Activated naive CD8-positive, alpha-beta T cell treated with anti-CD3 and anti-CD28 coated beads, Interleukin-2, amount 10 ng/mL, durations not matched to agents 7 days and 5 days (primary cell): ENCODE results near the gene DAGLA. TPM values are rescaled to one million over a fixed set of nuclear protein-coding genes. Genes with fewer than 3 reads are reported as not detected.

Source experiments
- ATAC-seq: fragments of 150-1000 bp; cut with Tn5 transposase; one replicate; pipeline ENCODE4 v1.10.0; 2021; ENCODE audit warnings: low read depth, moderate library complexity
- POLR2A ChIA-PET: fragments of 350-600 bp; sonication (Branson Sonifier 250); formaldehyde crosslinking; loops from one replicate; lab custom pipeline; 2021; ENCODE audit warnings: antibody characterized with exemption; lab: Charles Lee
- DNase-seq: peaks from one replicate; pipeline ENCODE4 v3.0.0; 2021
- H3K27ac Mint-ChIP-seq: one replicate; pipeline ENCODE4 v1.8.0; 2022; ENCODE audit warnings: mild to moderate bottlenecking, mixed read lengths
- H3K27me3 Mint-ChIP-seq: one replicate; pipeline ENCODE4 v1.8.0; 2022; ENCODE audit warnings: mild to moderate bottlenecking, moderate library complexity, mixed read lengths
- H3K36me3 Mint-ChIP-seq: one replicate; pipeline ENCODE4 v1.8.0; 2021; ENCODE audit warnings: mild to moderate bottlenecking, mixed read lengths
- H3K4me1 Mint-ChIP-seq: one replicate; pipeline ENCODE4 v1.8.0; 2021; ENCODE audit warnings: mixed read lengths
- H3K4me3 Mint-ChIP-seq: one replicate; pipeline ENCODE4 v1.8.0; 2022; ENCODE audit warnings: mild to moderate bottlenecking, moderate library complexity, mixed read lengths
- H3K9me3 Mint-ChIP-seq: one replicate; pipeline ENCODE4 v1.8.0; 2021; ENCODE audit warnings: mixed read lengths
- total RNA-seq, 2 experiments: library from RNA; stranded (reverse); gene quantifications; one replicate each; pipeline ENCODE4 v1.2.3, GENCODE V29; 2021

Gene DAGLA
- total RNA-seq, 2 experiments from 2014 or later, result 0.08 to 0.14 TPM

- H3K27me3 Mint-ChIP-seq, result peaks cover 18% of the 10 kb centered on the region
- no peak overlapping the region for H3K27ac Mint-ChIP-seq
- peaks cover 2% of the 10 kb centered on the region for H3K4me1 Mint-ChIP-seq
- H3K36me3 Mint-ChIP-seq, result no peaks in the 10 kb centered on the region
- POLR2A ChIA-PET, result no interaction called here
- H3K9me3 Mint-ChIP-seq, result no peaks in the 10 kb centered on the region
- no peak for DNase-seq
- no peak for ATAC-seq
- no peak overlapping the region for H3K4me3 Mint-ChIP-seq
These were observed 67.7 kb downstream of the DAGLA start for GRCh38 chr11:61747967-61748285.

- no peak for ATAC-seq
- Mint-ChIP-seq H3K4me1 (peaks cover 2% of the 10 kb centered on the region), H3K9me3 (no peaks in the 10 kb centered on the region), H3K27me3 (peaks cover 31% of the 10 kb centered on the region), H3K27ac (no peak overlapping the region), H3K36me3 (no peaks in the 10 kb centered on the region), H3K4me3 (no peak overlapping the region)
- no peak for DNase-seq
- POLR2A ChIA-PET, result no interaction called here
These were observed 69.5 kb downstream of the DAGLA start for GRCh38 chr11:61749591-61750217.

- Mint-ChIP-seq H3K27me3 (peaks cover 31% of the 10 kb centered on the region), H3K4me1 (peaks cover 5% of the 10 kb centered on the region), H3K27ac (no peak overlapping the region), H3K9me3 (no peaks in the 10 kb centered on the region), H3K36me3 (no peaks in the 10 kb centered on the region), H3K4me3 (no peak overlapping the region)
- DNase-seq, result no peak
- POLR2A ChIA-PET, result no interaction called here
- no peak for ATAC-seq
These were observed 70.6 kb downstream of the DAGLA start for GRCh38 chr11:61750631-61751273.

GRCh38 chr11:61751384-61751783, 71.2 kb downstream of the DAGLA start:
- Mint-ChIP-seq H3K9me3 (no peaks in the 10 kb centered on the region), H3K4me1 (peaks cover 10% of the 10 kb centered on the region), H3K4me3 (no peak overlapping the region), H3K27me3 (peaks cover 31% of the 10 kb centered on the region), H3K36me3 (no peaks in the 10 kb centered on the region), H3K27ac (no peak overlapping the region)
- DNase-seq (no peak), ATAC-seq (no peak)
- POLR2A ChIA-PET, result no interaction called here

- peaks cover 31% of the 10 kb centered on the region for H3K27me3 Mint-ChIP-seq
- DNase-seq (peak; percentile 85), ATAC-seq (peak; percentile 84)
- no peaks in the 10 kb centered on the region for H3K36me3 Mint-ChIP-seq
- H3K4me1 Mint-ChIP-seq, result peaks cover 16% of the 10 kb centered on the region
- H3K9me3 Mint-ChIP-seq, result no peaks in the 10 kb centered on the region
- H3K27ac Mint-ChIP-seq, result no peak within 1 kb of the TSS
- POLR2A ChIA-PET, result interaction anchor here (1.1 kb wide), 1 partner anchor 40 kb away, joined by 4 read pairs; the partner anchor contains the start of genes FEN1 and TMEM258
- peak within 1 kb of the TSS; percentile 68 for H3K4me3 Mint-ChIP-seq
These were observed 72.1 kb downstream of the DAGLA start, which contains the start of gene MYRF for GRCh38 chr11:61752117-61752924. MYRF (plus strand) TSS chr11:61752636; CDS start chr11:61752745, 109 bp downstream.

- no peak for ATAC-seq
- H3K9me3 Mint-ChIP-seq, result no peaks in the 10 kb centered on the region
- POLR2A ChIA-PET, result interaction anchor here (1.1 kb wide), 1 partner anchor 40 kb away, joined by 4 read pairs; the partner anchor contains the start of genes FEN1 and TMEM258
These were observed 72.8 kb downstream of the DAGLA start for GRCh38 chr11:61752925-61753521.

GRCh38 chr11:61753672-61754071, 73.5 kb downstream of the DAGLA start:
- no peak for DNase-seq
- H3K27ac Mint-ChIP-seq, result no peak overlapping the region
- peaks cover 19% of the 10 kb centered on the region for H3K4me1 Mint-ChIP-seq
- H3K36me3 Mint-ChIP-seq, result no peaks in the 10 kb centered on the region
- H3K9me3 Mint-ChIP-seq, result no peaks in the 10 kb centered on the region
- peak overlapping the region; percentile 58 for H3K4me3 Mint-ChIP-seq
- no peak for ATAC-seq
- POLR2A ChIA-PET, result no interaction called here
- peaks cover 31% of the 10 kb centered on the region for H3K27me3 Mint-ChIP-seq

More at GRCh38 chr11:61752925-61753521, 72.8 kb downstream of the DAGLA start:
- Mint-ChIP-seq H3K4me3 (peak overlapping the region; percentile 58), H3K36me3 (no peaks in the 10 kb centered on the region), H3K27me3 (peaks cover 31% of the 10 kb centered on the region), H3K27ac (no peak overlapping the region), H3K4me1 (peaks cover 19% of the 10 kb centered on the region)
- DNase-seq, result no peak

- ATAC-seq (no peak), DNase-seq (no peak)
- no peak overlapping the region for H3K4me3 Mint-ChIP-seq
- no peaks in the 10 kb centered on the region for H3K9me3 Mint-ChIP-seq
- peak overlapping the region; percentile 71 for H3K27ac Mint-ChIP-seq
- POLR2A ChIA-PET, result no interaction called here
- H3K27me3 Mint-ChIP-seq, result peaks cover 27% of the 10 kb centered on the region
- H3K36me3 Mint-ChIP-seq, result no peaks in the 10 kb centered on the region
- H3K4me1 Mint-ChIP-seq, result peaks cover 19% of the 10 kb centered on the region
These were observed 74.6 kb downstream of the DAGLA start for GRCh38 chr11:61754534-61755482.

- H3K9me3 Mint-ChIP-seq, result no peaks in the 10 kb centered on the region
- peak overlapping the region; percentile 82 for H3K27ac Mint-ChIP-seq
- H3K4me3 Mint-ChIP-seq, result peak overlapping the region; percentile 52
- peaks cover 26% of the 10 kb centered on the region for H3K27me3 Mint-ChIP-seq
- H3K4me1 Mint-ChIP-seq, result peaks cover 19% of the 10 kb centered on the region
- no peak for DNase-seq
- ATAC-seq, result no peak
- no peaks in the 10 kb centered on the region for H3K36me3 Mint-ChIP-seq
- POLR2A ChIA-PET, result interaction anchor here (1.1 kb wide), 1 partner anchor 16 kb away, joined by 4 read pairs; no protein-coding TSS in a partner anchor
These were observed 75.9 kb downstream of the DAGLA start for GRCh38 chr11:61756147-61756451.

- H3K27ac Mint-ChIP-seq, result peak overlapping the region; percentile 82
- no peaks in the 10 kb centered on the region for H3K9me3 Mint-ChIP-seq
- peaks cover 19% of the 10 kb centered on the region for H3K4me1 Mint-ChIP-seq
- H3K27me3 Mint-ChIP-seq, result peaks cover 21% of the 10 kb centered on the region
- POLR2A ChIA-PET, result interaction anchor here (1.1 kb wide), 1 partner anchor 16 kb away, joined by 4 read pairs; no protein-coding TSS in a partner anchor
- ATAC-seq, result peak; percentile 79
- peak overlapping the region; percentile 52 for H3K4me3 Mint-ChIP-seq
- H3K36me3 Mint-ChIP-seq, result no peaks in the 10 kb centered on the region
- peak; percentile 51 for DNase-seq
These were observed 76.4 kb downstream of the DAGLA start for GRCh38 chr11:61756452-61757212.

GRCh38 chr11:61757213-61757862, 77.1 kb downstream of the DAGLA start:
- H3K4me1 Mint-ChIP-seq, result peaks cover 17% of the 10 kb centered on the region
- H3K9me3 Mint-ChIP-seq, result no peaks in the 10 kb centered on the region
- peak overlapping the region; percentile 70 for H3K27ac Mint-ChIP-seq
- DNase-seq (no peak), ATAC-seq (no peak)
- H3K27me3 Mint-ChIP-seq, result peaks cover 17% of the 10 kb centered on the region
- H3K4me3 Mint-ChIP-seq, result no peak overlapping the region
- POLR2A ChIA-PET, result no interaction called here
- H3K36me3 Mint-ChIP-seq, result no peaks in the 10 kb centered on the region
